ENCODE data around the gene RNF135.
"Not testable (repeated sequence)": the region's sequence is repeated elsewhere in the genome, so short reads cannot be mapped to it uniquely, and the experiment has no call there.

The RNF135 gene

DNA sequence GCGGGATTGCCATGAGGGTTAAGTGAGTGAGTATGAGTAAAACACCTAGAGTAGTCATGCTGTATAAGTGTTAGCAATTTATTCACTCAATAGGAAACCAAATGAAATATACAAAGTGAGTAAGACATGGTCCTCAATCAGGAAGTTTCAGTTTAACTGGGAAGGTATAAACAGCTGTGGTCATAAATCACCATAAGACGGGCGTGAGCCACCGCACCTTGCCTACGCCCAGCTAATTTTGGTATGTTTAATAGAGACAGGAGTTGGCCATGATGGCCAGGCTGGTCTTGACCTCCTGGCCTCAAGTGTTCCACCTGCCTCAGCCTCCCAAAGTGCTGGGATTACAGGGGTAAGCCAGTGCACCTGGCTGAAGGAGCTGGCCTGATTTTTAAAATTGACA is 27.0 kb downstream of the RNF135 start:
- no peak for DNase-seq (ENCODE audit: low spot score)

DNA sequence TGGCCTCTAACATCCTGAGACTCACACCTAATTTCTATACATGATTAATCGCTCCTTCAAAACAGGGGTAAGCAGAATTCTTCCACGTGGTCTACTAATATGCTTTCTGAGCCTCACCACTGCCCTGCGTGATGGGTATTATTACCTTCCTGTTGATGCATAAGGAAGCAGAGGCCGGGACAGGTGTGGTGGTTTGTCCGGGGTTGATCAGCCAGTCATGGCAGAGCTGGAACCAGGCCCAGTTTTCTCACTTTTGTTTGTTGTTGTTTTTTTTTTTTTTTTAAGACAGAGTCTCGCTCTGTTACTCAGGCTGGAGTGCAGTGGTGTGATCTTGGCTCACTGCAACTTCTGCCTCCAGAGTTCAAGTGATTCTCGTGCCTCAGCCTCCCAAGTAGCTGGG is 31.2 kb downstream of the RNF135 start:
- no peak for DNase-seq (ENCODE audit: low spot score)

DNA sequence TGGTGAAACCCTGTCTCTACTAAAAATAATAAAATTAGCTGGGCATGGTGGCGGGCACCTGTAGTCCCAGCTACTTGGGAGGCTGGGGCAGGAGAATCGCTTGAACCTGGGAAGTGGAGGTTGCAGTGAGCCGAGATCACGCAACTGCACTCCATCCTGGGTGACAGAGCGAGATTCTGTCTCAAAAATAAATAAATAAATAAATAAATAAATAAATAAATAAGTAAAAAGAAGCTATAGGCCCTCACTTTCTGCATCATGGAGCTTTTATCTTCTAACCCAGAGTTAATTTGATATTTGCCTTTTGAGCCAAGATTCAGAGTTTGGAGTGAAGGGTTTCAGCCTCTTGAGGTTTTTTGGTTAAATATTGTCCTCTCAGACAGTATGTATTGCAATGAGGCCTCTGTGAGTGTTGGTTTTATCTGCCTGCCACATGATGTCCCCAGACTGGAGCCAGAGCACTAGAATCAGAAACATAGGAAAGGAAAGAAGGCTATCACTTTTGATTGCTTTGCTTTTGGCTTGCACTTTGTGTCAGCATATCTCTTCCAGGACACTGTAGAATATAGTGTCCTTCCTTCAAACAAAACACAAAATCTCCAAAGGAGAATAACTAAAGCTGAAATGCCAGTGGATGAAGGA is 32.5 kb downstream of the RNF135 start:
- no peak for DNase-seq (ENCODE audit: low spot score)

DNA sequence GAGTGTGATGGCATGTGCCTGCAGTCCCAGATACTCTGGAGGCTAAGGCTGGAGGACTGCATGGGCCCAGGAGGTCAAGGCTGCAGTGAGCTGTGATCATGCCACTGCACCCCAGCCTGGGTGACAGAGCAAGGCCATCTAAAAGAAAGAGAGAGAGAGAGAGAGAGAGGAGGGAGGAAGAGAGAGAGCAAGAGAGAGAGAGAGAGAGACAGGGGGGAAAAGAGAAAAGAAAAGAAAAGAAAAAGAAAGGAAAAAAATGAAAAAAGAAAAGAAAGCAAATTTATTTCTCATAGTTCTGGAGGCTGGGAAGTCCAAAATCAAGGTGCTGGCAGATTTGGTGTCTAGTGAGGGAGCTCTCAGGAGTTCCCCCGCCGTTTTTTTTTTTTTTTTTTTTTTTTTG is 33.3 kb downstream of the RNF135 start:
- DNase-seq (ENCODE audit: low spot score): no peak

DNA sequence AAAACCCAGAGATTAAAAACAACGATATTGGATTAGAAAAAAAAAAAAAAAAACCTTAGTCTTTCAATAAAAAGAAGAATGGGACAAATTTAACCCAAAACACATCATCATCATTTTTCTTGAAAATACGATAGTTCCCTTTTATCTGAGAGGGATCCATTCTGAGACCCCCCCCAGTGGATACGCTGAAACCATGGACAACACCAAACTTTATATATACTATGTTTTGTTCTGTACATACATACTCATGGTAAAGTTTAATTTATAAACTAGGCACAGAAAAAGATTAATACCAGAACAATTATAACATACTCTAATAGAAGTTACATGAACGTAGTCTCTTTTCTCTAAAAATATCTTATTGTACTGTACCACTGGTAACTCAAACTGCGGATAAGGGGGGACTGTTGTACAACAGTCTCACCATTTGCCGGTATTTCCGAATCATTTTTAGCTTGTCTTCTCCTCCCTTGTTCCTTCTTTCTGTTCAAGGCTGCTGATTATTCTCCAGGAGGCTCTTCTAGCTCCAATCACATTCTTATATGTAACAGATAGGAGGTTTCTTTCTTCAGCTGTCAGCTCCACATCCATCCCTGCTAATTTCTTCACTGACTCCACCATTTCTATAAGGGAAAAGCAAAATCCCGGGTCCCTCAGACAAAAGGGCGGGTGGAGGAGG is 37.0 kb downstream of the RNF135 start:
- no peak for DNase-seq (ENCODE audit: low spot score)

DNA sequence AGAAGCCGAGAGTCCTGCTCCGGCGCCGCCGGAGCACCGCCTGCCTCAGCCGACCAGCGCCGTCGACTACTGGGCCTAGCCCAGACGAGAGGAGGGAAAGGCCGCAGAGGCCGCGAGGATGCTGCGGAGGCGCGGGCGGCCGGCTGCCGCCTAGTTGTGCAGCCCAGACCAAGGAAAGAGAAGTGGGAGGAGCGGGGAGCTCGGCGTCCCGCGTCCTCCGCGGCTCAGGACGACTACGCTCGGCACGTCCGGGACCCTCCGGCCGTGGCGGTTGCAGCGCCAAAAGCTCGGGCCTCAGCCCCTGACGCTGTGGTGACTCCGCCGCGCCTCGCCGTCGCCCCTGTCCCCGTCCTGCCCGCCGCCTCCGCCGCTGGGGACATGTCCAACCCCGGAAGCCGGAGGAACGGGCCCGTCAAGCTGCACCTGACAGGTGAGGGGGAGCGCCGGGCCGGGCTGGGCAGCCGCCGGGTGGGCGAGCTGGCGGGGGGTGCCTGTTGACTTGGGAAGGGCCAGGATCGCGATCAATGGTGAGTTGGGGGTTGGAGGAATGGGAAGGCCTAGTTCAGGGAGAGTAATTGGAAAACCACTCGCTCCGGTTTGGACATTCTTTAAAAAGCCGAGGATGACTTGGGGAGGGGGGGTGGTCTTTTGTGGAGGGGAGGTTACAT is 37.7 kb downstream of the RNF135 start:
- peak; percentile 44 for DNase-seq (ENCODE audit: low spot score)

DNA sequence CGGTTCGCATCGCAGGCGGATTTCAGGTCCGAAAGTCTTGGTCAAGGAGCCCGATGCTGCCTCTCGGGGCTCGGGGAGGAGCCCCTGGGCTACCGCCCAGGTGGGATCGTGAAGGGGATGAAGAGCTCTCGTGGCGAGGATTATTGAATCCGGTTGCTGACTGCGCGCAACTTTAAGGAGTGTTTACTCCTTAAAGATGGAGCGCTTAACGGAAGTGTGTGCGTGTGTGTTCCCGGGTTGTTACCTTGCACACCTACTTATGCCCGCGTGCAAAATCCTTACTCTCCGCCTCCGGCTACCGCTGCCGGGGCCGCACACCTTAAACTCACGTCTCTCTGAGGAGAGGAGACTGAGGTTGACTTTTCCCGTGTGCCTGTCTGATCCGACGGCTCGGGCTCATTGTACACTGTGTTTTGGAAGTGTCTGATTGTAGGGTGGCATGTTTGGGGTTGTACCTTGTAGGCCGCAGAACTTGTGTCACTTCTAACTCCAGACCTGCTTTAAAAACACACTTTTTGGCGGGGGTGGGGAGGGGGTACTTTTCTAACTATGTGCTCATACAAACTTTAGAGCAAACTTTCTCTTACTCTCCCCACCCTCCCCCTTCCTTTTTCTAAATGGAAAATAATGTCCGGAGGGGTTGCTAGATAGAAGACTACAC is 38.3 kb downstream of the RNF135 start:
- DNase-seq (ENCODE audit: low spot score): not testable (repeated sequence)

DNA sequence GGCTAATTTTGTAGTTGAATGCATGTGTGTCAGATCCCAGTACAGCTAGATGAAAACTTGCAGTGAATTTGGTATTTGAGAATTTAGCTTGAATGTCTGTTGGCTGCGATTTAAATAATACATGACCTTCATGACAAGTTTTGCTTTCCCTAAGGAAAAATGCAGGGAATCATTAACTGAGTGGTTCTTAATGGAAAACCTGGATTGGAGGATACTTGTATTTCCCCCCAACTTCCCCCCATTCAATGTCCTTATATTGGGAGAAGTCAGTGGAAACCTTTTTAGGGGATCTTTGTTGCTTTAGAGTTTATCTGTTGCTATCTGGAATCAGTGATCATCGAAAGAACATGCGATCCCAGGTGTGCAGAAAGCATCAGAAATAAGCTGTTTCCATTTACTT is 39.2 kb downstream of the RNF135 start:
- not testable (repeated sequence) for DNase-seq (ENCODE audit: low spot score)

DNA sequence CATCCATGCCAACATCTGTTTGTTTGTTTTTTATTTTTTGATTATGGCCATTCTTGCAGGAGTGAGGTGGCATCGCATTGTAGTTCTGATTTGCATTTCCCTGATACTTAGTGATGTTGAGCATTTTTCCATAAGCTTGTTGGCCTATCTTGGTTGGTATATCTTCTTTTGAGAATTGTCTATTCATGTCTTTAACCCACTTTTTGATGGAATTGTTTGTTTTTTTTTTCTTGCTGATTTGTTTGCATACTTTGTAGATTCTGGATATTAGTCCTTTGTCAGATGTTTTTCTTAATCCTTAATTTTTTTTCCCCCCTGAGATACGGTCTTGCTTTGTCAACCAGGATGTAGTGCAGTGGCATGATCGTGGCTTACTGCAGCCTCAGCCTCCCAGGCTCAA is 43.0 kb downstream of the RNF135 start:
- no peak for DNase-seq (ENCODE audit: low spot score)

DNA sequence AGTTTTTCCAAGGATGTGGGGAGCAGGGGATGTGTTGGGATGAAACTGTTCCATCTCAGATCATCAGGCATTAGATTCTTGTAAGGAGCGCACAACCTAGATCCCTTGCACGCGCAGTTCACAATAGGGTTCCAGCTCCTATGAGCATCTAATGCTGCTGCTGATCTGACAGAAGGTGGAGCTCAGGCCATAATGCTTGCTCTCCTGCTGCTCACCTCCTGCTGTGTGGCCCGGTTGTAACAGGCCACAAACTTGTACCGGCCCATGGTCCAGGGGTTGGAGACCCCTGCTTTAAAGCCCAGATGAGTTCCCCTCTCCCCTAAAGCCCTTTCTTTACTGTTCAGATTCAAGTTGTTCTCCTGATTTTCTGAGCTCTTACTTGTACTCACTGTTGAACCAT is 44.8 kb downstream of the RNF135 start:
- DNase-seq (ENCODE audit: low spot score): no peak

DNA sequence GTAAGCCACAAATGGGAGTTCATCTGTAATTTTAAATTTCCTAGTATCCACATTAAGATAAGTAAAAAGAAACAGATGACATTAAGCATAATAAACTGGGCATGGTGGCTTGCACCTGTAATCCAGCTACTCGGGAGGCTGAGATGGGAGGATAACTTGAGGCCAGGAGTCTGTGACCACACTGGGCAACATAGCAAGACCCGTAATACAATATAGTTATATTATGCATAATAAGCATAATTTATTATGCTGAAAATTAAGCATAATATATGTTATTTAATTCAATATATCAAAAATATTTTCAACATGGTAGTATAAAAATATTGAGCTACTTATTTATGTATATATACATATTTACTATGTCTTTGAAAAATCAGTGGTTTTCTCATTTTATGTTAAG is 48.2 kb downstream of the RNF135 start:
- DNase-seq (ENCODE audit: low spot score): no peak

DNA sequence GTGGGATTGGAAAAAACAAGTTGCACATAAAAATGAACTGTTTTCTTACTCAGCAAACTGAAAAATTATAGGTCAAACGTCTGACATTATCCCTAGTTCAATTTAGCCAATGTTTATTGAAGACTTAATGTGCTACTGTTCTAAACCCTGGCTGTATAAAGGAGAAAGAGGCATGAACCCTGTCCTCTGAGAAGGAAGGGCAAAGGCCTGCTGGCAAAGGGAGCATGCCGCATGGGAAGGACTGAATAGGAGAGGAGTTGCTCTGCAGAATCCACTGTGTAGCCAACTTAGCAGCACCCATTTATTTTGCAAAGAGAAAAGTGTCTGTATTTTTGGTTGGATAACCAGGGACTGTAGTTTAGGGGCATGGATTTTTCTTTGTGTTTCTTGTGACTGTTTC is 52.3 kb downstream of the RNF135 start:
- not testable (repeated sequence) for DNase-seq (ENCODE audit: low spot score)

DNA sequence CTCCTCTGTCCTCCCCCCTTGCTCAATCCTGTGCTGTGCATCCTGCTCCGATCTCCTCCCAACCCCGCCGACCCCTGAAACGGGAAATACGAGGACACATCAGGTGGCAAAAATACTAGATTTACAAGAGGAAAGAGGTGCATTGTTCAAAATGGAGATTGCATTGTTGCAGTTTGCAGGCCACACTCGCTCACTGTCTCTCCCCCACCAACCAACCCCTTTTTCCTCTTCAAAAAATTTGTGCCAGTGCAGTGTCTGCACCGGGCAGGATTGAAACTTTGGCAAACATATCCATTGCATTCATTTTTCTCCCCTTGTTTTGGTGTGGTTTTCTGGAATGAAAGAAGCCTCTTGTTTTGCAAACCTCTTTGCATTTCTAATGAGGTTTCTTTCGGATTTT is 61.0 kb downstream of the RNF135 start:
- DNase-seq (ENCODE audit: low spot score): no peak

DNA sequence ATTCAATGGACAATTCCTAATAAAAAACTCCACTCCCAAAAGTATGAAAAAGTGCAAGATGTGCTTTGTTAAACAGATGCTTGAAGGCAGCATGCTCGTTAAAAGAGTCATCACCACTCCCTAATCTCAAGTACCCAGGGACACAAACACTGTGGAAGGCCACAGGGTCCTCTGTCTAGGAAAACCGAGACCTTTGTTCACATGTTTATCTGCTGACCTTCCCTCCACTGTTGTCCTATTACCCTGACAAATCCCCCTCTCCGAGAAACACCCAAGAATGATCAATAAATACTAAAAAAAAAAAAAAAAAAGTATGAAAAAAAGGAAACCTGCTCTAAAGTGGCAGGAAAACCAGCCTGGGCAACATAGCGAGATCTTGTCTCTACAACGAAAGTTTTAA is 64.8 kb downstream of the RNF135 start:
- not testable (repeated sequence) for DNase-seq (ENCODE audit: low spot score)

DNA sequence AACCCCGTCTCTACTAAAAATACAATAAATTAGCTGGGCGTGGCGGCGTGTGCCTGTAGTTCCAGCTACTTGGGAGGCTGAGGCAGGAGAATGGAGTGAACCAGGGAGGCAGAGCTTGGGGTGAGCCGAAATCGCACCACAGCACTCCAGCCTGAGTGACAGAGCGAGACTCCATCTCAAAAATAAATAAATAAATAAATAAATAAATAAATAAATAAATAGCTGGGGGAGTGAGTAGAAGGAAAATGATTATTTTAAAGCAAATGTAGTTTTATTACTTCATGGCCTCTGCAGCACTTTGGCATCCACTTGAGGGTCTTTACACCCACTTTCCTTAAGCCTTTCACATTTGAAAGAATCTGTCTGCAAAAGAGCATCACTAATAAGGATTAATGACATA is 70.0 kb downstream of the RNF135 start:
- DNase-seq (ENCODE audit: low spot score): not testable (repeated sequence)

DNA sequence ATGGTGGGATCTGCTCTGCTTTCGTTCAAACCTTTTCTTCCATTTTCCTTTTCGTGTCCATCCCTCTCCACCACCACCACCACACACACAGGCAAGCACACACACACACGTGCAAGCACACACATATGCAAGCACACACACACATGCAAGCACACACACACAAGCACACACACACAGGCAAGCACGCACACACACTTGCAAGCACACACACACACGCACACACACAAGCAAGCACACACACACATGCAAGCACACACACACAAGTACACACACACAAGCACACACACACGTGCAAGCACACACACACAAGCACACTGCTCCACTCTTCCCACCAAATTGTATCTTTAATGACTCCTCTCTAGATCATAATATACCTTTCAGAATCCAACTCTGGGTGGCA is 71.5 kb downstream of the RNF135 start:
- not testable (repeated sequence) for DNase-seq (ENCODE audit: low spot score)

DNA sequence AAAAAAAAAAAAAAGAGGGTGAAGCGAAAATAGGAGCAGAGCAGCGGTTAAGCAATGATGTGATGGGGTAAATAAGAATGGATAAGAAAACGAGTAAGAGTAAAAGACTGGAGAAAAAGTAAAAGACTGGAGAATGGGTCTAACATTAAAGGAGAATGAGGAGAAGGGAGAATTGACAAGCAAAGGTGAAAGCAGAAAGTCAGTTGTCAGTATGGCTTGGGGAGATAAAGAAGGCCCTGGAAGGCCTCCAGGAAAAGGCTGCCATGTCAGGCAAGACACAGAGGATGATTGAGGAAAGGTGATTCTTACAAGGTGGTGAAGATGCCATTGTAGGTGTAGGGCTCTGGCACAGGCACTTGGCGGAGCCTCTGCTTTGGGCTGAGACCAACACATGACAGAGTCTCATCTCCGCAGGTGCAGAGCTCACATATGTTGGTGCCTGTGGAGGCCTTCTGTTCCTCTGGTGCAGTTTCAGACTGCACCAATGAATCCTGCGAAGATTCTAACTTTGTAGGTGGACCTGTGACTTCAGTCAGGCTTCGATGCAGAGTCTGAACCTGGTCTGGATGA is 76.1 kb downstream of the RNF135 start:
- not testable (repeated sequence) for DNase-seq (ENCODE audit: low spot score)

DNA sequence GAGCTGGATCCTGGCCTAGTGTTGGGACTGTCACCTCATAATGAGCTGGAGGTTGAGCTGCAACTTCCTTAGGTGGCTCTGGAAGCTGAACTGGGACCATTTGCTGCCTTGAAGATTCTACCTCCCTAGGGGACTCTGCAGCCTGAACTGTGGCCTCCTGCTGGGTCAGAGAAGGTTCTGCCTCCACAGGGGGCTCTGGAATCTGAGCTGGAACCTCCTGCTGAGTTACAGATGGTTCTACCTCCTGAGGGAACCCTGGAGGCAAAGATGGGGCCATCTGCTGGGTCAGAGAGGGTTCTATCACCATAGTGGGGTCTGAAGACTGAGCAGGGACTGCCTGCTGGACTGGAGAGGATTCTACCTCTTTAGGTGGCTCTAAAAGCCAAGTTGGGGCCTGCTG is 77.3 kb downstream of the RNF135 start:
- DNase-seq (ENCODE audit: low spot score): no peak

DNA sequence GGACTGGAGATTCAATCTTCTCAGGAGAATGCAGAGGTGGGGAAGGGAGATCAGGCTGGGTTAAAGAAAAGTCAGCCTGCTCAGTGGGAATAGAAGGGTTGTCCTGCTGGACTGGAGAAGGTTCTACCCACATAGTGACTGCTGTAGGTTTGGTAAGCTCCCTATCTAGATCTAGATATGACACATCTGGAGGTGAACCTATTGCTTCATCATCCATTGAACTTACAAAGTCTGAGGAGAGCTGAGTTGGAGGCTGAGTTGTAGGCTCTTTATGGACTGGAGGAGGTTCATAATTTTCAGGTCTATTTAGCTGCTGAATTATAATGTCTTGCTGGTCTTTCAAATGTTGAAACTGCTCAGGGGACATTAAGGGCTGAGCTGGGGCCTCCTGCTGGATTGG is 77.9 kb downstream of the RNF135 start:
- DNase-seq (ENCODE audit: low spot score): no peak
